ENCODE data around the gene THPO. TPM values are rescaled to one million over a fixed set of nuclear protein-coding genes. Genes with fewer than 3 reads are reported as not detected.

THPO gene
- total and polyA plus RNA-seq, 9 of the 15 experiments (the other 6 are each of a cell fraction or from before 2014, with no cell fraction given), result 0.11 to 1.1 (median 0.35) TPM; not detected in 1

DNA sequence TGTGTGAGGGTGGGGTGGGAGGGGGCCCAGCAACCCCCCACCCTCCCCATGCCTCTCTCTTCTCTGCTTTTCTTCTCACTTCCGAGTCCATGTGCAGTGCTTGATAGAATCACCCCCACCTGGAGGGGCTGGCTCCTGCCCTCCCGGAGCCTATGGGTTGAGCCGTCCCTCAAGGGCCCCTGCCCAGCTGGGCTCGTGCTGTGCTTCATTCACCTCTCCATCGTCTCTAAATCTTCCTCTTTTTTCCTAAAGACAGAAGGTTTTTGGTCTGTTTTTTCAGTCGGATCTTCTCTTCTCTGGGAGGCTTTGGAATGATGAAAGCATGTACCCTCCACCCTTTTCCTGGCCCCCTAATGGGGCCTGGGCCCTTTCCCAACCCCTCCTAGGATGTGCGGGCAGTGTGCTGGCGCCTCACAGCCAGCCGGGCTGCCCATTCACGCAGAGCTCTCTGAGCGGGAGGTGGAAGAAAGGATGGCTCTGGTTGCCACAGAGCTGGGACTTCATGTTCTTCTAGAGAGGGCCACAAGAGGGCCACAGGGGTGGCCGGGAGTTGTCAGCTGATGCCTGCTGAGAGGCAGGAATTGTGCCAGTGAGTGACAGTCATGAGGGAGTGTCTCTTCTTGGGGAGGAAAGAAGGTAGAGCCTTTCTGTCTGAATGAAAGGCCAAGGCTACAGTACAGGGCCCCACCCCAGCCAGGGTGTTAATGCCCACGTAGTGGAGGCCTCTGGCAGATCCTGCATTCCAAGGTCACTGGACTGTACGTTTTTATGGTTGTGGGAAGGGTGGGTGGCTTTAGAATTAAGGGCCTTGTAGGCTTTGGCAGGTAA is 32.5 kb downstream of the THPO start (continued):
- TF ChIP-seq, protein P1, sequence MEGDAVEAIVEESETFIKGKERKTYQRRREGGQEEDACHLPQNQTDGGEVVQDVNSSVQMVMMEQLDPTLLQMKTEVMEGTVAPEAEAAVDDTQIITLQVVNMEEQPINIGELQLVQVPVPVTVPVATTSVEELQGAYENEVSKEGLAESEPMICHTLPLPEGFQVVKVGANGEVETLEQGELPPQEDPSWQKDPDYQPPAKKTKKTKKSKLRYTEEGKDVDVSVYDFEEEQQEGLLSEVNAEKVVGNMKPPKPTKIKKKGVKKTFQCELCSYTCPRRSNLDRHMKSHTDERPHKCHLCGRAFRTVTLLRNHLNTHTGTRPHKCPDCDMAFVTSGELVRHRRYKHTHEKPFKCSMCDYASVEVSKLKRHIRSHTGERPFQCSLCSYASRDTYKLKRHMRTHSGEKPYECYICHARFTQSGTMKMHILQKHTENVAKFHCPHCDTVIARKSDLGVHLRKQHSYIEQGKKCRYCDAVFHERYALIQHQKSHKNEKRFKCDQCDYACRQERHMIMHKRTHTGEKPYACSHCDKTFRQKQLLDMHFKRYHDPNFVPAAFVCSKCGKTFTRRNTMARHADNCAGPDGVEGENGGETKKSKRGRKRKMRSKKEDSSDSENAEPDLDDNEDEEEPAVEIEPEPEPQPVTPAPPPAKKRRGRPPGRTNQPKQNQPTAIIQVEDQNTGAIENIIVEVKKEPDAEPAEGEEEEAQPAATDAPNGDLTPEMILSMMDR (IDR thresholded peaks at IDR 0.05 in 2 of 3, conservative IDR thresholded peaks at IDR 0.05 in 1 of 3; ENCODE audit: insufficient read depth in 2 of 3, low read depth in 1 of 3, low read length in 3 of 3), result peak; percentile 62 to 81 (median 77)
- TF ChIP-seq TEAD1 (CRISPR knock-in tag; IDR thresholded peaks at IDR 0.05) (no peak), SMAD1 (IDR thresholded peaks at IDR 0.05; ENCODE audit: low read depth, low read length, partially characterized antibody) (no peak), CBX3 (IDR thresholded peaks at IDR 0.05; ENCODE audit: borderline replicate concordance in 1 of 2, low read length in 2 of 2) (peak in 1 of 2 experiments; percentile 55; a peak in 1 of 3 replicates), ZNF778 (CRISPR knock-in tag; IDR thresholded peaks at IDR 0.05) (no peak), MTF1 (CRISPR knock-in tag; IDR thresholded peaks at IDR 0.05; ENCODE audit: borderline replicate concordance) (no peak), PTRF (tag; IDR thresholded peaks at IDR 0.05) (no peak), ZC3H8 (IDR thresholded peaks at IDR 0.05) (no peak), RBBP5 (IDR thresholded peaks at IDR 0.05; ENCODE audit: borderline replicate concordance, insufficient read depth, low read length, poor library complexity, severe bottlenecking) (no peak), HCFC1 (IDR thresholded peaks at IDR 0.05; ENCODE audit: low read depth, low read length) (0 out of 2 replicates have a peak, but pooled peaks have one; percentile 24), KDM2B (CRISPR knock-in tag; IDR thresholded peaks at IDR 0.05) (no peak), KLF16 (IDR thresholded peaks at IDR 0.05) (no peak), HNRNPLL (IDR thresholded peaks at IDR 0.05; ENCODE audit: low read depth, low read length, poor library complexity, severe bottlenecking) (no peak)
- TF ChIP-seq, protein P2, sequence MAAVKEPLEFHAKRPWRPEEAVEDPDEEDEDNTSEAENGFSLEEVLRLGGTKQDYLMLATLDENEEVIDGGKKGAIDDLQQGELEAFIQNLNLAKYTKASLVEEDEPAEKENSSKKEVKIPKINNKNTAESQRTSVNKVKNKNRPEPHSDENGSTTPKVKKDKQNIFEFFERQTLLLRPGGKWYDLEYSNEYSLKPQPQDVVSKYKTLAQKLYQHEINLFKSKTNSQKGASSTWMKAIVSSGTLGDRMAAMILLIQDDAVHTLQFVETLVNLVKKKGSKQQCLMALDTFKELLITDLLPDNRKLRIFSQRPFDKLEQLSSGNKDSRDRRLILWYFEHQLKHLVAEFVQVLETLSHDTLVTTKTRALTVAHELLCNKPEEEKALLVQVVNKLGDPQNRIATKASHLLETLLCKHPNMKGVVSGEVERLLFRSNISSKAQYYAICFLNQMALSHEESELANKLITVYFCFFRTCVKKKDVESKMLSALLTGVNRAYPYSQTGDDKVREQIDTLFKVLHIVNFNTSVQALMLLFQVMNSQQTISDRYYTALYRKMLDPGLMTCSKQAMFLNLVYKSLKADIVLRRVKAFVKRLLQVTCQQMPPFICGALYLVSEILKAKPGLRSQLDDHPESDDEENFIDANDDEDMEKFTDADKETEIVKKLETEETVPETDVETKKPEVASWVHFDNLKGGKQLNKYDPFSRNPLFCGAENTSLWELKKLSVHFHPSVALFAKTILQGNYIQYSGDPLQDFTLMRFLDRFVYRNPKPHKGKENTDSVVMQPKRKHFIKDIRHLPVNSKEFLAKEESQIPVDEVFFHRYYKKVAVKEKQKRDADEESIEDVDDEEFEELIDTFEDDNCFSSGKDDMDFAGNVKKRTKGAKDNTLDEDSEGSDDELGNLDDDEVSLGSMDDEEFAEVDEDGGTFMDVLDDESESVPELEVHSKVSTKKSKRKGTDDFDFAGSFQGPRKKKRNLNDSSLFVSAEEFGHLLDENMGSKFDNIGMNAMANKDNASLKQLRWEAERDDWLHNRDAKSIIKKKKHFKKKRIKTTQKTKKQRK (IDR thresholded peaks at IDR 0.05; ENCODE audit: borderline replicate concordance, low read depth, low read length), result no peak
- TF ChIP-seq, protein P3, sequence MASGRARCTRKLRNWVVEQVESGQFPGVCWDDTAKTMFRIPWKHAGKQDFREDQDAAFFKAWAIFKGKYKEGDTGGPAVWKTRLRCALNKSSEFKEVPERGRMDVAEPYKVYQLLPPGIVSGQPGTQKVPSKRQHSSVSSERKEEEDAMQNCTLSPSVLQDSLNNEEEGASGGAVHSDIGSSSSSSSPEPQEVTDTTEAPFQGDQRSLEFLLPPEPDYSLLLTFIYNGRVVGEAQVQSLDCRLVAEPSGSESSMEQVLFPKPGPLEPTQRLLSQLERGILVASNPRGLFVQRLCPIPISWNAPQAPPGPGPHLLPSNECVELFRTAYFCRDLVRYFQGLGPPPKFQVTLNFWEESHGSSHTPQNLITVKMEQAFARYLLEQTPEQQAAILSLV (tag; IDR thresholded peaks at IDR 0.05), result no peak
- TF ChIP-seq, protein P4, sequence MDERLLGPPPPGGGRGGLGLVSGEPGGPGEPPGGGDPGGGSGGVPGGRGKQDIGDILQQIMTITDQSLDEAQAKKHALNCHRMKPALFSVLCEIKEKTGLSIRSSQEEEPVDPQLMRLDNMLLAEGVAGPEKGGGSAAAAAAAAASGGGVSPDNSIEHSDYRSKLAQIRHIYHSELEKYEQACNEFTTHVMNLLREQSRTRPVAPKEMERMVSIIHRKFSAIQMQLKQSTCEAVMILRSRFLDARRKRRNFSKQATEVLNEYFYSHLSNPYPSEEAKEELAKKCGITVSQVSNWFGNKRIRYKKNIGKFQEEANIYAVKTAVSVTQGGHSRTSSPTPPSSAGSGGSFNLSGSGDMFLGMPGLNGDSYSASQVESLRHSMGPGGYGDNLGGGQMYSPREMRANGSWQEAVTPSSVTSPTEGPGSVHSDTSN (CRISPR knock-in tag; IDR thresholded peaks at IDR 0.05; ENCODE audit: low read depth), result peak; percentile 72
- TF ChIP-seq, protein P4 (tag; conservative IDR thresholded peaks at IDR 0.05; ENCODE audit: low read depth), result peak; percentile 93

Data from K562 (cell line).